Stimulated activated CD4-positive, alpha-beta T cell treated with anti-CD3 and anti-CD28 coated beads, Interleukin-1b, Interleukin-23, amount 100 ng/mL, for 48 hours (primary cell): ENCODE measurements around the gene ZNF385C.

Source experiments
- DNase-seq: peaks from one replicate; pipeline ENCODE4 v3.0.0-alpha.2; 2020

Gene ZNF385C

GRCh38 chr17:42075789-42076188 lies 22.5 kb downstream of the ZNF385C start:
- DNase-seq: no peak

- no peak for DNase-seq
These were observed 25.7 kb downstream of the ZNF385C start for GRCh38 chr17:42072323-42073187.

- no peak for DNase-seq
These were observed 26.5 kb downstream of the ZNF385C start for GRCh38 chr17:42071810-42072209.

DNA sequence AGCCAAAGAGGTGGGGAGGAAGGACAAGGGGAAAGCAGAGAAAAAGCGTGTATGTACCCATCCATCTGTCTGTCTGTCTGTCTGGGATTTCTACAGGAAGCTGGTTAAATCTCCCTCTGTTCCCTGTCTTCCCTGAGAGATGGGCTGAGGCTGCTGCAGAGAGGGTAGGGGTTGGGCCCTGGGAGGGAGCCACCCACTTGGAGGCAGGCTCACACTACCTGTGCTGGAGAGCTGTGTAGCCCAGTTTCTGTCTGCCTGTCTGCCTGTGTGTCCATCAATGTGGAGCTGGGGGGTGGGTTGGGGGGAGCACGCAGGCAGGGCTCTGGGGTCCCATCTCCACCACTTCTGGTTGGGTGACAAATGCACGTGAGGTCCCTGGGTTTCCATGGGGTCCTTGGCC lies 29.3 kb downstream of the ZNF385C start:
- DNase-seq: no peak

DNA sequence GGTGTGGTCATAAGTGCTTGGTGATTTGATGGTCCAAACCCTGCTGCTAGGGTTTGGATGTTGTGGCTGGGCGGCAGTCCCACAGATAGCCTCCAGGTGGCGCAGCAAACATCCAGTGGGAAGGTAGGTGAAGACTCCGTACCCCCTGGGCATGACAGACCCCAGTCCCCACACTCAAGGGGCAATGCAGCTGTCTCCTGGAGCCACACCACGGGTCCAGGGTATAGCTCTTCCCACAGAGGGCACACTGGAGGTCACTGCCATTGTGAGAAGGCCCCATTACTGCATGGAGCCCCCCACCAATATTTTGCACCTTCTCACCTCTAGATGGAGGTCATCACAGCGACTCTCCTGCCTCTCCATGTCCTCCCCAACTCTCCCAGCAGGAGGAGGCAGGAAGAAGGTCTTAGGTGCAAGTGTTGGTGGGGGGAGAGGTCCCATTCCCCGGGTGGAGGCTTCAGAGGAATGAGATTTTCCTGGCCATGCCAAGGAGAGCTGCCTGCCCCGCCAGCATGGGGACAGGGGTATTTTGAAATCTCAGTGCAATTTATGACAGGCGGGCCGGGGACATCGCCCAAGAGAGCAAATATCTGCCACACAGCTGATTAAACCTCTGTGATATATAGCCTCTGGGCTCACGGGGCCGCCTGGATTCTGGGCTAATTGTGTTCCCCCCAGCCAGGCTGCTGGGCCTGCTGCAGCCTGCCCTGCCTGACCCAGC lies 30.7 kb downstream of the ZNF385C start:
- DNase-seq: peak; percentile 66

DNA sequence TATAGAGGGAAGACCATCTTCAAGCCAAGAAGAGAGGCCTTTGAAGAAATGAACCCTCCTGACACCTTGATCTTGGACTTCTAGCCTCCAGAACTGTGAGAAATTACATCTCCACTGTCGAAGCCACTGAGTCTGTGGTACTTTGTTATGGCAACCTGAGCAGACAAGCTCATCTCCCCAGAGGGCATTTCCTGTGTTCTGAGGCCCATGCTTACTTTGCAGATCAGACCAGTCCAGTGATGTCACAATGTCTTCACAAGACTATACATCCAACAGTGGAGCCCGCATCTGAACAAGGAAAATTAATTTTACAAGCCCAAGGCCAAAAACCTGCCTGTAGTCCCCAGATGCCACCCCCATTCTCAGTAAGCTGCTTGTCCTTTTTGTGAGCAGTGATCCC lies 33.1 kb downstream of the ZNF385C start:
- no peak for DNase-seq

DNA sequence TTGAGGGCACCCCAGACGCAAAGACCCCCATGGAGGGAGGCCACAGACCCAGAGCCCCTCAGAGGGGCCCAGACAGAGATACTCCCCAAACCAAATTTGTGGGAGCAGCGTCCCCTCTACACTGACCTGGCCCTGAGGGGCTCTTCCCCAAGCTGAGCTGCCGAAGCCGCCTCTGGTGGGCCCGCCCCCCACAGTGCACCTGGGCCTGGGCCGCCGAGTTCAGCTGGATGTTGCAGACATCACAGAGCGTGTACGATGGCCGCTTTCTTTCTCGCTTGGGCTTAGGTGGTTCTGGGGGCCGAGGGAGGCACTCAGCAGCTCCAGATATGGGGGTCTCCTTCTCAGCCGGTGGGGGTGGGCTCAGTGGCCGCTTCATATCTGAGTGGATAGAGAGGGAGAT lies 35.6 kb downstream of the ZNF385C start:
- no peak for DNase-seq

- DNase-seq: no peak
These were observed 36.4 kb downstream of the ZNF385C start for GRCh38 chr17:42061646-42062487.

DNA sequence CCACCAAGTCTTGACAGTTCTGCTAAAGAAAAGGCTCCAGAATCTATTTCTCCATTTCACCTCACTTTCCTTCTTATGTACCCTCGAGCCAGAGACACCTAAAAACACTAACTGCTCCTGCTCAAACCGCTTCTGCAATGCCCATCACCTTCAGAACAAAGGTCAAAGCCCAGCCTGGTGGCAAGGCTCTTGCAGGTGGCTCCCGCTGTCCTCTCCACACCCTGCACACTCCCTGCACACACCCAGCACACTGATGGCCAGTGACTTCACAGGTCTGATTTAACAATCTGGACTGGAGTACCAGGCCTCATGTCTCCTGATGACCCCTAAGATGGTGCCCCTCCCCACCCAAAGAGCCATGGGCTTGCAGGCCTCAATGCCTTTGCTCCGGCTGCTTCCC lies 38.0 kb downstream of the ZNF385C start:
- no peak for DNase-seq

DNA sequence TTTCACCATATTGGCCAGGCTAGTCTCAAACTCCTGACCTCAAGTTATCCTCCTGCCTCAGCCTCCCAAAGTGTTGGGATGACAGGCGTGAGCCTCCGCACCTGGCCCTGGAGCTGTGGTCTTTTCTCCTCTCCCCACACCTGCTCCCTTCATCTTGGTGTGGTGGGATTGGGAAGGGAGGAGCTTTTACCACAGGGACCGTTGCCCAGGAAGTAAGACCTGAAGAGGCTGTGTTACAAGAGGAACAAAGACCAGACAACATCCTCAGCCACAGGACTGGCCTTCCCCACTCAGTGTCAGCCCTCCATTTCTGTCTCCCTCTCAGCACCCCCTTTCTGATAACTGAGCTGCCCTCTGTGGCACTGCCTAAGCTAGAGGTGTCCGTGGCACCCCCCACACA lies 38.5 kb downstream of the ZNF385C start:
- no peak for DNase-seq

- no peak for DNase-seq
These were observed 40.2 kb downstream of the ZNF385C start for GRCh38 chr17:42058063-42058462.

DNA sequence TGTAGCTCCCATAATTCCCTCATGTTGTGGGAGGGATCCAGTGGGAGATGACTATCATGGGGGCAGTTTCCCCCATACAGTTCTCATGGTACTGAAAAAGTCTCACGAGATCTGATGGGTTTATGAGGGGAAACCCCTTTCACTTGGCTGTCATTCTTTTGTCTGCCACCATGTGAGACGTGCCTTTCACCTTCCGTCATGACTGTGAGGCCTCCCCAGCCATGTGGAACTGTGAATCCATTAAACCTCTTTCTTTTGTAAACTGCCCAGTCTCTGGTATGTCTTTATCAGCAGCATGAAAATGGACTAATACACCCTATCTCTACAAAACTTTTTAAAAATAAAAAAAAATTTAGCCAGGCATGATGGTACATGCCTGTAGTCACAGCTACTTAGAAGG lies 41.6 kb downstream of the ZNF385C start:
- DNase-seq: no peak

DNA sequence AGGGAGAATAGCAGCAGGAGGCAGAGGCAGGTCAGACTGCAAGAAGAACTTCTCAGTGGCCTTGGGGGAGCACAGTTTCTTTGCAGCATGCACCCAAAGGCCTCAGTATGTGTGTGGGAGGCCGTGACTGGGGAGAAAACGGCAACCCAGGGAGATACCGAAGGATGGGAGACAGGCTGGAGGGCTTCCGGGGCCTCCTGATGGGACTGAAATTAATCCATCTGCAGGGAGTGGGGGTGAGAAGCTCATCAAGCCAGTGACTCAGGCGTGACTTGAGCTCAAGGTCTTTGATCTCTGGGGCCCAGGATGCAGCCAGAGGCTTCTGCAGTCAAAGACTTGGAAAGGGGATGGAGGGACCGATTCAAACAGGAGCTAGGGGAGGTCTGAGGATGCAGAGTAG lies 42.8 kb downstream of the ZNF385C start:
- no peak for DNase-seq

- no peak for DNase-seq
These were observed 43.2 kb downstream of the ZNF385C start for GRCh38 chr17:42055027-42055426.

GRCh38 chr17:42053731-42054500 lies 44.4 kb downstream of the ZNF385C start:
- no peak for DNase-seq

DNA sequence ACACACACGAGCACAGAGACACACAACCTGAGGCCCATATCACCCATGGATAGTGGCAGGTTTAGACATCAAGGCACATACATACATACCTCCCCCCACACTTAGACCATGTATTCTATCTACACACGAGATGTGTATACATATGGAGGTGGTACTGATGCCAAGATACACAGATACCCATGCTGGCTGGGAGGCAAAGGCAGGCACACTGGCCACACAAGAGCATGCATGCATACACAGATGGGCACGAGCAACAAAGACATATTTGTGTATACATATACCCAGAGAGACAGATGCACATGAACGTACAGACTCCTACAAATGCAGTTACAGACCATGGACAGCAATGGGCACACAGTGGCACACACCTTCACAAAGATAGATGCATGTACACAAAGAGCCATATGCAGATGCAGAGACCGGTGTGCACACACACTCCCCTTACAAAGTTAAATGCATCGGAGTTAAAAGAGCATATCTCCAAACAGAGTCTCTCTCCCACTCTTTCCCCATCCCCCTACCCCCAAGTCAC lies 45.9 kb downstream of the ZNF385C start:
- no peak for DNase-seq

- DNase-seq: no peak
These were observed 46.6 kb downstream of the ZNF385C start for GRCh38 chr17:42051645-42052044.

DNA sequence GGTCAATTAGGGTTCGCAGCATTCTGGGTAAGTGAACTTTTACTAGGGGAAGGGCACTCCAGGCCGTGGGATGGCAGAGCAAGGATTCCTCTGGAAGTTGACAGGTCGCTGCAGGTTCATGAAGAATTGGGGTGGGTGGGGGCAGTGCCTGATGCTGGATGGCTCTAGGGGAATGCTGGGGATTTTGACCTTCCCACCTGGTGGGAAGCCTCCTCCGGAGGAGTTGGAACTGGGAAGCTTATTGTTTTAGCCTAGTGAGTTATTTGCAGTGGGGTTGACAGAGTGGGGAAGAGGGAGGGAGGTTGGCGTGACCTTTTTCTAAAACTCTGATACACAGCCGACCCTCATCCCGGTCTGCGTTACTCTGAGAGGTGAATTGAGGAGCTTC lies 47.3 kb downstream of the ZNF385C start:
- DNase-seq: no peak

DNA sequence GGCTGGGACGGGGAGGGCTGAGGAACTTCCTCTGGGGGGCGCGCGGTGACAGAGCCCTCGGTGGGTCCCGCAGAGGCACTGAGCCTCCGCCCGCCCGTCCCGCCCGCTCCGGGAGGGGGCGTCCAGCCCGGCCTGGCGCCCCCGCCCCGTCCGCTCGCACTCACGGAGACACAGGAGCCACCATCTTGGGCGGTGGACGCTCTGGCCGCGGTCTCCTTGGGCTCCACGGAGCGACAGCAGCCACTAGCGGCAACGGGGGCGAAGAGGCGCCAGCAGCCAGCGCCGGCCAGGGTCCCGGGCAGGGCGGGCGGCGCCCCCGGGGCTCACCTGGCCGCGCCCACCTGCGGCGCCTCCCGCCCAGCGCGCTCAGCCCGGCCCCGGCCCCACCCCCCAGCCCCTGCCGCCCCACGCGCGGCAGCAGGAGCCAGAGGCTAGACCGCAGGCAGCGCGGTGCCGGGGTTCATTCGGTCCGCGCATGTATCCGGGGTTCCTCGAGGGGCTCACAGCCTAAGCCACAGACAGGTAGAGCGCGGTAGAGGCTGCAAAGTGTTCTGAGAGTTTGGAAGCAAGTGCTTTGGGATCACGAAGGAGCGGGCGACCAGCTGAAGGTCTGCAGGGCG lies 47.8 kb downstream of the ZNF385C start, which contains the start of gene C17orf113:
C17orf113 (minus strand) TSS at position 209 of the 620 bp plus-strand sequence. CDS start 7,225 bp downstream, outside the sequence.
- DNase-seq: peak; percentile 16

DNA sequence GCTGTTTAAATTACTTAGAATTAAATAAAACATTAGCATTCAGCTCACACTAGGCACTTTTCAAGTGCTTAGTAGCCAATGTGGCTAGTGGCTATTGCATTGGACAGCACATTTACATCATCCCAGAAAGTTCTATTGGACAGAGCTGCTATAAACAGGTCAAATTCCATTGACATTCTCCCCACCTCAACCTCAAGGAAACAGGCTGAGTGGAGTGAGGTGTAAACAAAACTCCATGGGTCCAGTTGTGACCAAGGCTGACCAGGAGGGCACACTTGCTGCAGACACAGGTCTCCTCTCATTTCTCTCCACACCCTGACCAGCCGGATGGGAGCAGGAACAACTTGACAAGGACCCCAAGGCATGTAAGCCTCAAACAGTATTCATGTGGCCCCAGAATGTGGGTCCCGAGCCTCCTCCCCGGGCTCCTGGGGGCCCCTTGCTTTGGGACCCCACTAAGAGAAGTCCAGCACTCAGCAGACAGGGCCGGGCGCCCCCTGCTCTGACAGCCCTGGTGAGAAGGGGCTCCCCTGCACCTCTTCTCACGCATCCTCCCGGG lies 48.4 kb downstream of the ZNF385C start:
- DNase-seq: no peak

DNA sequence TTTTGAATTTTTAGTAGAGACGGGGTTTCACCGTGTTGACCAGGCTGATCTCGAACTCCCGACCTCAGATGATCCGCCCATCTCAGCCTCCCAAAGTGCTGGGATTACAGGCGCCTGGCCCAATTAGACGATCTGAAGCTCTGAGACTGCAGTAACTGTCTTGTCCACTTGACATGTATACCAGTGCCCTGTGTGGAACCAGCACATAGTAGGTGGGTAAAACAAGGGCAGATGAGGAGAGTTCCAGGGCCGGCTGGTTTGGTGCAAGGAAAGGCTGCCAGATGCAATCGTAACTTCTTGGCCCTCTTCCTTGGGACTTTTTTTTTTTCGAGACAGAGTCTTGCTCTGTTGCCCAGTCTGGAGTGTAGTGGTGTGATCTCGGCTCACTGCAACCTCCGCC lies 50.9 kb downstream of the ZNF385C start:
- no peak for DNase-seq
